ENCODE measurements around the gene SESN1. TPM values are rescaled to one million over a fixed set of nuclear protein-coding genes. Genes with fewer than 3 reads are reported as not detected.
A peak's percentile ranks its signal among the peaks of the same experiment; 100 is the strongest.
"Not testable (repeated sequence)": the region's sequence is repeated elsewhere in the genome, so short reads cannot be mapped to it uniquely, and the experiment has no call there.

Gene SESN1
- total RNA-seq, 1 donor from 2014 or later = 36.9 TPM

DNA sequence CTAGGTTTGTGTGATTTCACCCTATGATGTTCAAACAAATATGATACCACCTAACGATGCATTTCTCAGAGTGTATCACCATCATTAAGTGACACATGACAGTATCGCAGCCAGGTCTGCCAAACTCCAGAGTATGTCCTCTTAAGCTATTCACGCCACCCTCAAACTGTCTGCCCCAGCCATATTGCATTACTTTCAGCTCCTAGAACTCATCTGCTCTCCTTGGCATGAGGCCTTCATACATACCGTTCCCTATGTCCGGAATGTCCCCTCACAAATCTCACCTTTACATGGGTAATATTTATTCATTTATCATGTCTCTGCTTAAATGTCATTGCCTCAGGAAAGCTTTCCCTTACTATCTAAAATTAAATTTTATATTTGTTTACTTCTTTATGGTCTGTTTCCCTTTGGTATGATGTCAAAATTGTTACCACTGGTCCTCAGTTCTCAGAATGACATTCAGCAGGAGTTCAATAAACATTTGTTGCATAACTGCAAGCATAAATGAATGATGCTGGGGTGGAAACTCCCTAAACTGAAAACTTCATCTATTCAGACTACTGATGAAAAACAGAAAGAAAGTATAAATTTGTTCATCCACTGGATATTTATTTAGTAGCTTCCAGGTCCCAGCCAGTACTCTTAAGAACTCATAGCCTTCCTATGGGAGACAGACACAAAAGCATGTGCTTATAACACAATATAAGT lies 3.2 kb downstream of the SESN1 start:
- Histone ChIP-seq H3K27ac (no peak overlapping the region), H3K27me3 (no peaks in the 10 kb centered on the region), H3K9me3 (no peaks in the 10 kb centered on the region), H3K4me3 (peak overlapping the region; percentile 77), H3K36me3 (peaks cover 4% of the 10 kb centered on the region), H3K4me1 (peaks cover 20% of the 10 kb centered on the region)
- TF ChIP-seq, protein P1, sequence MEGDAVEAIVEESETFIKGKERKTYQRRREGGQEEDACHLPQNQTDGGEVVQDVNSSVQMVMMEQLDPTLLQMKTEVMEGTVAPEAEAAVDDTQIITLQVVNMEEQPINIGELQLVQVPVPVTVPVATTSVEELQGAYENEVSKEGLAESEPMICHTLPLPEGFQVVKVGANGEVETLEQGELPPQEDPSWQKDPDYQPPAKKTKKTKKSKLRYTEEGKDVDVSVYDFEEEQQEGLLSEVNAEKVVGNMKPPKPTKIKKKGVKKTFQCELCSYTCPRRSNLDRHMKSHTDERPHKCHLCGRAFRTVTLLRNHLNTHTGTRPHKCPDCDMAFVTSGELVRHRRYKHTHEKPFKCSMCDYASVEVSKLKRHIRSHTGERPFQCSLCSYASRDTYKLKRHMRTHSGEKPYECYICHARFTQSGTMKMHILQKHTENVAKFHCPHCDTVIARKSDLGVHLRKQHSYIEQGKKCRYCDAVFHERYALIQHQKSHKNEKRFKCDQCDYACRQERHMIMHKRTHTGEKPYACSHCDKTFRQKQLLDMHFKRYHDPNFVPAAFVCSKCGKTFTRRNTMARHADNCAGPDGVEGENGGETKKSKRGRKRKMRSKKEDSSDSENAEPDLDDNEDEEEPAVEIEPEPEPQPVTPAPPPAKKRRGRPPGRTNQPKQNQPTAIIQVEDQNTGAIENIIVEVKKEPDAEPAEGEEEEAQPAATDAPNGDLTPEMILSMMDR (IDR thresholded peaks at IDR 0.05) = no peak
- no peak for ATAC-seq
- intact Hi-C loops (cut with DNase I) = no loop called here
- DNase-seq = no peak

DNA sequence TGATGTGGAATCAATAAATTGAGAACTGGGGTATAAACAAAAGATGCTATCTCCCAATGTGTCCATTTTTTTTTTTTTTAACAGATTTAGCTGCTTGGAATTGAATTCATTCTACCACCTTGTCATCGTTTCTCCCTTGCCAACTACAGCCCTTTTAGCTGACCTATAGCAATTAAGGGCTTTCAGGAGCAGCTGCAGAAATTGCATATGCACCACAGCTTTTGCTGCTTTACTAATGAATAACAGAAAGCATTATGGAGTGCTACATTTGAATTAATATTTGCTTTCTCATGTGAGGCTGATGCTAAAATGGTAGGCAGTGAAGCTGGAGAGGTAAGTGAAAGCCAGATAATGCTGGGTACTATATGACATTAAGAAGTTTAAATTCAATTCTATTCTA lies 5.7 kb downstream of the SESN1 start:
- Histone ChIP-seq H3K4me1 (peaks cover 13% of the 10 kb centered on the region), H3K9me3 (no peaks in the 10 kb centered on the region), H3K36me3 (peaks cover 4% of the 10 kb centered on the region), H3K27me3 (no peaks in the 10 kb centered on the region), H3K4me3 (no peak overlapping the region), H3K27ac (no peak overlapping the region)
- intact Hi-C loops (cut with DNase I) = no loop called here
- TF ChIP-seq, protein P1 (IDR thresholded peaks at IDR 0.05) = no peak
- DNase-seq (no peak), ATAC-seq (no peak)

DNA sequence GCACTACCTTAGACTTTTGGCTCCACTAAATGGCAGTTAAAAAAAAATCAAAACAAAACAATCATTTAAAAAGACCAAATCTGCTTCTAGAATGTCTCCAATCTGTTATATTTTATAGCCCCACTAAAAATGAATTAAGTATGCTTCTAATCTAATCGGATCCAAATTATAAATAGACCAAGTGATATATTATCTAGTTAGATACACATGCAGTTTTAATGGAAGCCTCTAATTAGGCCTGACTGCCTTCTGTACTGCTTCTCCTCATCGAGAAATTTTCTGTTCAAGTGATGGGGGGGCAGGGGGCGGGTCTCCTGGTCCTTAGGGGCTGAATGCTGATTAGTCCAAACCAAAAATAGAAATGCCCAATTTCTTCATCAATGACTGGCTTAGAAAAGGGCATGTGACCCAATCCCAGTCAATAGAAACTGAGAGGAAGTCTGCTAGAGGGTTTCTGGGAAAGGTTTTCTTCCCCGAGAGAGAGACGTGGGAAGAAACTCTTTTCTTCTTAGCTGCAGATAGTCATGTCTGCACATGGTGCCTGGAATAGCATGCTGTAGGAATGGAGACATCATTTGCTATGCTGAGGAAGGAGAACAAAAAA lies 6.9 kb downstream of the SESN1 start:
- H3K4me1 ChIP-seq = peaks cover 13% of the 10 kb centered on the region
- intact Hi-C loops (cut with DNase I) = no loop called here
- H3K9me3 ChIP-seq = no peaks in the 10 kb centered on the region
- H3K4me3 ChIP-seq = no peak overlapping the region
- H3K27me3 ChIP-seq = no peaks in the 10 kb centered on the region
- H3K27ac ChIP-seq = no peak overlapping the region
- peaks cover 5% of the 10 kb centered on the region for H3K36me3 ChIP-seq
- ATAC-seq (no peak), DNase-seq (no peak)
- TF ChIP-seq, protein P1 (IDR thresholded peaks at IDR 0.05) = no peak

DNA sequence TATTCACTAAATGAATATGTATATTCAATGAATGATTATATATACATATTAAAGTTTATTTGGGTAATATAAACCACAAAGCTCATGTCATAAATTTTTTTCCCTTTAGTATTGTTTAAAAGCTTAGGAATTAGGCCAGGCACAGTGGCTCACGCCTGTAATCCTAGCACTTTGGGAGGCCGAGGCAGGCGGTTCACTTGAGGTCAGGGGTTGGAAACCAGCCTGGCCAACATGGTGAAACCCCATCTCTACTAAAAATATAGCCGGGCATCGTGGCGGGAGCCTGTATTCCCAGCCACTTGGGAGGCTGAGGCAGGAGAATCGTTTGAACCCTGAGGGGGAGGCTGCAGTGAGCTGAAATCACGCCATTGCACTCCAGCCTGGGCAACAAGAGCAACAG lies 10.5 kb downstream of the SESN1 start:
- not testable (repeated sequence) for H3K27ac ChIP-seq, DNase-seq, H3K4me1 ChIP-seq

DNA sequence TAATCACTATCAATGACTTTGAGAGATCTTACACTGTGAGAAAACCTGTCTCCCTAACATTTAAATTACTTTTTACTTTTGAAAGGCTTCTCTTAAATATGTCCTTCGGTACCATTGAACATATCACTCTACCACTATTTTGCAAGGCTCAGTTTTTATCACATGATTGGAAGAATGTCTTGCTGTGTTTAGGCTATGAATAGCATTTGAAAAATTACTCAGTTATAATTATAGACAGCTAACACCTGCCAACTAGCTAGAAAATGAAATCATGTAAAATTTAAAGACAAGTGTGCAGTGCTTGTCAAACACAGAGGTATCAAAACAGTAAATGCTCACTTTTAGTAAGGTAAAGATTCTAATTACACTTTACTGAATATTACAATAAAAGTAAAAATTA lies 11.0 kb downstream of the SESN1 start:
- intact Hi-C loops (cut with DNase I) = no loop called here
- no peak for ATAC-seq
- H3K27ac ChIP-seq = no peak overlapping the region

More for the DNA sequence above, 10.5 kb downstream of the SESN1 start:
- H3K4me3 ChIP-seq; H3K9me3 ChIP-seq; H3K36me3 ChIP-seq; intact Hi-C loops (cut with DNase I); ATAC-seq; H3K27me3 ChIP-seq: not testable (repeated sequence)

DNA sequence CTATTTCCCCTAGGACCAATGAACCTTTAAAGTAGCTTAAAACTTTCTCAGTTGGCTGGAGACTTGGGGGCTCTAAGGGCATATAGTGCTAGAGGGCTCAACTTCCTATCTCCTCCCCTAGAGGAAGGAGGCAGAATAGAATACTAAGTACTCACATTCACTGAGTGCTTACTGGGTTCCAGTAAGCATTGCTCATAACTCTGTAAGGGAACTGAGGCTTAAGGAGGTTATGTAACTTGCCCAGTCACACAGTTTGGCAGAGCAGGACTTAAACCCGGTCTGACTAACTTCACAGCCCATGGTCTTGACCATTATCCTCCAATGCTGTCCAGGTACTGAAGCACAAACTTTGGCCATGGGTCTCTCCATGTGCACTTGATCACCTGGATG lies 12.5 kb downstream of the SESN1 start:
- Histone ChIP-seq H3K27ac (no peak overlapping the region), H3K4me3 (no peak overlapping the region), H3K9me3 (no peaks in the 10 kb centered on the region), H3K27me3 (no peaks in the 10 kb centered on the region), H3K4me1 (no peaks in the 10 kb centered on the region), H3K36me3 (peaks cover 6% of the 10 kb centered on the region)
- ATAC-seq (peak; percentile 75), DNase-seq (no peak)
- intact Hi-C loops (cut with DNase I) = no loop called here
- TF ChIP-seq, protein P1 (IDR thresholded peaks at IDR 0.05) = no peak

More for the DNA sequence above, 11.0 kb downstream of the SESN1 start:
- DNase-seq = no peak
- TF ChIP-seq, protein P1 (IDR thresholded peaks at IDR 0.05) = no peak
- Histone ChIP-seq H3K27me3 (no peaks in the 10 kb centered on the region), H3K4me3 (no peak overlapping the region), H3K4me1 (no peaks in the 10 kb centered on the region), H3K36me3 (peaks cover 8% of the 10 kb centered on the region), H3K9me3 (no peaks in the 10 kb centered on the region)
